ENCODE measurements around the gene DCAKD.
"Not testable (repeated sequence)": the region's sequence is repeated elsewhere in the genome, so short reads cannot be mapped to it uniquely, and the experiment has no call there.

DCAKD gene

DNA sequence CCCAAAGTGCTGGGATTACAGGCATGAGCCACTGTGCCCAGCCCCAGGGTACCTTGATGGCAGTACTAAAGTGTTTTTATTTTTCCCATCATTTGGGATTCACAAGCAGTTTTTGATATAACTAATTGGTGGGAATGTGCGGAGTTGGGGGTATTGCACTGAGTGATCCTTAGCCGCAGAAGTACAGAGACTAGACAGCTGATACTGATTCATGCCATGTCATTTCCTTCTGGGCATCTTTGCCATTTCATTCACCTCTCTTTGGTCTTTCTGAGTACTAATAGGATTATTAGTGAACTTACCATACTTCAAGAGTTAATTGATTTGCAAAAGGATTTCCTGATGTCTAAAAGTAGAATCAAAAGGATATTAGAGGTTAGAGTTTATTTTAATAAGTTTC is 19.4 kb upstream of the DCAKD start:
- DNase-seq (ENCODE audit: insufficient read length, low spot score) (no peak), FAIRE-seq (no peak)
- TF ChIP-seq SPI1 (IDR thresholded peaks at IDR 0.05; ENCODE audit: low read depth, low read length) (no peak), POU2F2 (IDR thresholded peaks at IDR 0.05; ENCODE audit: low read depth, low read length) (no peak), POLR2AphosphoS5 (IDR thresholded peaks at IDR 0.05; ENCODE audit: low read depth, low read length) (no peak), PAX5 (IDR thresholded peaks at IDR 0.05; ENCODE audit: insufficient read depth, low read length, severe bottlenecking) (no peak), TAF1 (IDR thresholded peaks at IDR 0.05; ENCODE audit: low read depth, low read length) (no peak), POLR2A (IDR thresholded peaks at IDR 0.05; ENCODE audit: low read depth, low read length) (no peak)

DNA sequence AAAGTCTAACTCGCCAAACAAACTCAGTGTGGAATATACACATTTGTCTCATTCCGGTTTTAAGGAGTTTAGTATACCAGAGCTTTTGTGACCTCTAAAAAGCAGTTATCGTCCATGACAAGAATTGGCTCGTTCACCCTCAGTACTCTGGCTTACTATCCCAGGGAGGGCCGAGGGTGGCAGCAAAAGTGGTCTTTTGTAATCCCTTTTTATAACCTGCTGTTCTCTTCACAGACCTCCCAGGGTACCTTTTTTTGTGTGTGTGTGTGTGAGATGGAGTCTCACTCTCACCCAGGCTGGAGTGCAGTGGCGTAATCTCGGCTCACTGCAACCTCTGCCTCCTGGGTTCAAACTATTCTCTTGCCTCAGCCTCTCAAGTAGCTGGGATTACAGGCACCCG is 18.6 kb upstream of the DCAKD start:
- TF ChIP-seq TAF1 (IDR thresholded peaks at IDR 0.05; ENCODE audit: low read depth, low read length) (no peak), POU2F2 (IDR thresholded peaks at IDR 0.05; ENCODE audit: low read depth, low read length) (no peak), SPI1 (IDR thresholded peaks at IDR 0.05; ENCODE audit: low read depth, low read length) (no peak), PAX5 (IDR thresholded peaks at IDR 0.05; ENCODE audit: insufficient read depth, low read length, severe bottlenecking) (no peak), POLR2A (IDR thresholded peaks at IDR 0.05; ENCODE audit: low read depth, low read length) (no peak), POLR2AphosphoS5 (IDR thresholded peaks at IDR 0.05; ENCODE audit: low read depth, low read length) (no peak)
- no peak for FAIRE-seq
- no peak for DNase-seq (ENCODE audit: insufficient read length, low spot score)

DNA sequence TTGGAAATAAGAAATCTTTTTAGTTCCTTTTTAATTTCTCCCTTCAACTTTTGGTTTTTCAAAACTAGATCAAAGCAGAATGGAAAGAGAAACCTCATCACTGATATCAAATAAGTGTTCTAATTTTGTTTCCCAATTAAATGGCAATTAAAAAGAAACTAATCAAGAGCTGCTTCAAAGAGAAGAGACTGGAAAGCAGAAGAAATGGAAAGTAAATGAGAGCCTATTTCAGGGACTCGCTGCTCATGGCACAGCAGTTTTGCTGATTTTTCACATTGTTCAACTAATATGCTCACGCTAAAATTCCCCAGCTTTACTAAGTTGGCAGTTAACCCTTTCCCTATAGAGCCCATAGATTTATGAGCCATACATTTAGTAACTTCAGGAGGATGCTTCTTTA is 16.2 kb upstream of the DCAKD start:
- no peak for FAIRE-seq
- DNase-seq (ENCODE audit: insufficient read length, low spot score), result no peak
- no peak for TF ChIP-seq POLR2AphosphoS5 (IDR thresholded peaks at IDR 0.05; ENCODE audit: low read depth, low read length)
- TF ChIP-seq SPI1 (IDR thresholded peaks at IDR 0.05; ENCODE audit: low read depth, low read length), result no peak
- no peak for TF ChIP-seq POLR2A (IDR thresholded peaks at IDR 0.05; ENCODE audit: low read depth, low read length)
- TF ChIP-seq PAX5 (IDR thresholded peaks at IDR 0.05; ENCODE audit: insufficient read depth, low read length, severe bottlenecking), result no peak
- no peak for TF ChIP-seq TAF1 (IDR thresholded peaks at IDR 0.05; ENCODE audit: low read depth, low read length)
- TF ChIP-seq POU2F2 (IDR thresholded peaks at IDR 0.05; ENCODE audit: low read depth, low read length), result no peak

DNA sequence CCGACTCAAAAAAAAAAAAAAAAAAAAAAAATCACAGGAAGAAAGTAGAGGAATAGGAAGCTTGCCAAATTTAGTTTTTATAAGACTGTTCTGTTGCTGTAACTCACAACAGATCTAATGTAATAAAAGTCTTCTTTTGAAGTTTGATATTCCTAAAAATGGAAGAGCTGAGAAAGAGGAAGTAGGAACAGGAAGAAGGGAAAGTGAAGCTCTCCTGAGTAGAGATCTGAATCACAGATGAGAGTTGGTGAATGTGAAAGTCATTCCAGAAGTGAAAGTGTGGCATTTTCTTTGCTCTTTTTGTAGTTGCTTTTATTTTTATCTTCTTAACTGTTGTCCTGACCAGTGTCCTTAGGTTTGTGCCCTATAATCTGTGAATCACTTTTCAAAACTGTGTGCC is 11.8 kb upstream of the DCAKD start:
- no peak for DNase-seq (ENCODE audit: insufficient read length, low spot score)
- TF ChIP-seq POU2F2 (IDR thresholded peaks at IDR 0.05; ENCODE audit: low read depth, low read length) (no peak), POLR2AphosphoS5 (IDR thresholded peaks at IDR 0.05; ENCODE audit: low read depth, low read length) (no peak), TAF1 (IDR thresholded peaks at IDR 0.05; ENCODE audit: low read depth, low read length) (no peak), SPI1 (IDR thresholded peaks at IDR 0.05; ENCODE audit: low read depth, low read length) (peak; percentile 96), PAX5 (IDR thresholded peaks at IDR 0.05; ENCODE audit: insufficient read depth, low read length, severe bottlenecking) (no peak), POLR2A (IDR thresholded peaks at IDR 0.05; ENCODE audit: low read depth, low read length) (no peak)
- no peak for FAIRE-seq

DNA sequence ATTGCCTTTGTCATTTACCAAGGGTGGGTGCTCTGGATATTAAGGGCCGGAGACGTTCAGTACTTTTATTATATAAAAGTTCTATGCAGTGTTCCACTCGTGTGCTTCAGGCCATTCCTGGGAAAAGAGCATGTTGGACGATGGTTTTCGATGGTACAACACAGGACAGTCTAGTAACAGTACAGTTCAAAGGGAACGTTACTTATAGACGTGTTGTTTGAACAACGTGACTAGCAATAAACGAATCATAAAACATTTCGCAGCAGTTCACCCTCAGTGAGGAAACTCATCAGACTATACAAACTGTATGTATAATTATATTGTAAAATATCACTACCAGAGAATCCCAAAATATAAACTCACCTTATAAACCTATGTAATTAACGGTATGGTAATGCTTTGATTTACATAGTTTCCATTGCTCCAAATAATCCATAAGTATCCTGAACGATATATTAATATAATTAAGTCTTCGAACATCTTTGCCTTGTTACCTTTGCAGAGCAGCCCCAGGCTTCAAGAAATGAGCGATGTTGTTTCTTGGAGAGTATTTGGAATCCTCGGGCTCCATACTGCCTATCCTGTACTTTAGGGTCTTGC is 10.3 kb upstream of the DCAKD start:
- peak; percentile 9 for FAIRE-seq
- no peak for DNase-seq (ENCODE audit: insufficient read length, low spot score)
- no peak for TF ChIP-seq POU2F2 (IDR thresholded peaks at IDR 0.05; ENCODE audit: low read depth, low read length)
- no peak for TF ChIP-seq POLR2AphosphoS5 (IDR thresholded peaks at IDR 0.05; ENCODE audit: low read depth, low read length)
- TF ChIP-seq TAF1 (IDR thresholded peaks at IDR 0.05; ENCODE audit: low read depth, low read length), result no peak
- TF ChIP-seq PAX5 (IDR thresholded peaks at IDR 0.05; ENCODE audit: insufficient read depth, low read length, severe bottlenecking), result no peak
- TF ChIP-seq POLR2A (IDR thresholded peaks at IDR 0.05; ENCODE audit: low read depth, low read length), result no peak; the same call in 1 of the 2 replicates
- no peak for TF ChIP-seq SPI1 (IDR thresholded peaks at IDR 0.05; ENCODE audit: low read depth, low read length)

DNA sequence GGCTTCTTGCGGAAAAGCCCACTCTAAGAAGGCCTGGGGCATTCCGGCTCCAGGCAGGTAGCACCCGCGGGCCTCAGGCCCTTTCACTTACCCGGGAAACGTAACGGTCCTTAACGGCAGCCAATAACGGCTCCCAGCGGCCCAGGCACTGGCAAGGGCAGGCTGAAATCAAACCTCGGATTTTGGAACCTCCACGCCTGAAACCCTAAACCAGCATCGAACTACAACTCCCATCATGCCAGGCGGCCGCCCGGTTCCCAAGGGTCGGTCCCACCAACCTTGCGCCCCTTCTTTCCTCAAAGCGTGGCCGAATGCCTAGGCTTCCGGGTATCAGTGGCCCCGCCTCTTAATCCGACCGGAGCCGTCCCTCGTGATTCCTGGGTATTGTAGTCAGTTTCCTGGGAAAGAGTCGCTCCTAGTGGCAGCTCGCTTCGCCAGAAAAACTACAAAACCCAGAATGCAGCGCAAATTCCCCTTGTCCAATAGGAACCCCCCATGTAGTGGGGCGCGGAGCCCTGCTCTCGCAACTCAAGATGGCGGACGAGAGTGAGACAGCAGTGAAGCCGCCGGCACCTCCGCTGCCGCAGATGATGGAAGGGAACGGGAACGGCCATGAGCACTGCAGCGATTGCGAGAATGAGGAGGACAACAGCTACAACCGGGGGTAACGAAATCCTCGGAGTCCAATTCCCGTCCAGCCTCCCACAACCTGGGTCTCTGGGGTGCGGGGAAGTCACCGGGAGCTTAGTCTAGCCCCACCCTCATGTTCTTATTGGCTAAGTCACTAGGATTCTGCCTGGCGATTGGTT is 9.6 kb upstream of the DCAKD start, which contains the start of gene NMT1:
Gene NMT1, plus strand, starts transcription at position 521 of the 809 bp plus-strand sequence. Its CDS starts 13 bp downstream, at position 534.
- TF ChIP-seq POLR2AphosphoS5 (IDR thresholded peaks at IDR 0.05; ENCODE audit: low read depth, low read length), result peak; percentile 92
- peak; percentile 100 for TF ChIP-seq TAF1 (IDR thresholded peaks at IDR 0.05; ENCODE audit: low read depth, low read length)
- TF ChIP-seq POU2F2 (IDR thresholded peaks at IDR 0.05; ENCODE audit: low read depth, low read length), result peak; percentile 77
- TF ChIP-seq POLR2A (IDR thresholded peaks at IDR 0.05; ENCODE audit: low read depth, low read length), result peak; percentile 90
- TF ChIP-seq PAX5 (IDR thresholded peaks at IDR 0.05; ENCODE audit: insufficient read depth, low read length, severe bottlenecking), result peak; percentile 1
- peak; percentile 28 for TF ChIP-seq SPI1 (IDR thresholded peaks at IDR 0.05; ENCODE audit: low read depth, low read length)
- peak; percentile 81 for DNase-seq (ENCODE audit: insufficient read length, low spot score)
- FAIRE-seq, result peak; percentile 81

DNA sequence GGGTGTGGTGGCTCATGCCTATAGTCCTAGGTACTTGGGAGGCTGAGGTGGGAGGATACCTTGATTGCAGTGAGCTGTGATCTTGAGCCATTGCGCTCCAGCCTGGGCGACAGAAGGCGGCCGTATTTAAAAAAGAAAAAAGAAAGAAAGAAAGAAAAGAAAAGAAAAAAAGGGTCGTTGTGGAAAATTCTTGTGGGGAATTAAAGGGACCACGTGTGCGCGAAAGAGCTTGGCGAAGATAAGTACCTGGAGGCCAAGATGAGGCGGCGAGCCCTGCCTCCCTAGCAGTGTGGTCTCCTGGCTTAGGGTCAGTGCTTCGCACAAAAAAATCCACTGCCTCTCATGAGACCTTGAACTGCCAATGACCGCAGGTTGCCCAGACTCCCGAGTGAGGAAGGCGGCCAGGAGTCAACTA is 9.0 kb upstream of the DCAKD start:
- DNase-seq (ENCODE audit: insufficient read length, low spot score) (no peak), FAIRE-seq (no peak)
- no peak for TF ChIP-seq TAF1 (IDR thresholded peaks at IDR 0.05; ENCODE audit: low read depth, low read length)
- TF ChIP-seq POU2F2 (IDR thresholded peaks at IDR 0.05; ENCODE audit: low read depth, low read length), result no peak
- no peak for TF ChIP-seq POLR2AphosphoS5 (IDR thresholded peaks at IDR 0.05; ENCODE audit: low read depth, low read length)
- no peak for TF ChIP-seq SPI1 (IDR thresholded peaks at IDR 0.05; ENCODE audit: low read depth, low read length)
- no peak for TF ChIP-seq PAX5 (IDR thresholded peaks at IDR 0.05; ENCODE audit: insufficient read depth, low read length, severe bottlenecking)
- no peak for TF ChIP-seq POLR2A (IDR thresholded peaks at IDR 0.05; ENCODE audit: low read depth, low read length)

DNA sequence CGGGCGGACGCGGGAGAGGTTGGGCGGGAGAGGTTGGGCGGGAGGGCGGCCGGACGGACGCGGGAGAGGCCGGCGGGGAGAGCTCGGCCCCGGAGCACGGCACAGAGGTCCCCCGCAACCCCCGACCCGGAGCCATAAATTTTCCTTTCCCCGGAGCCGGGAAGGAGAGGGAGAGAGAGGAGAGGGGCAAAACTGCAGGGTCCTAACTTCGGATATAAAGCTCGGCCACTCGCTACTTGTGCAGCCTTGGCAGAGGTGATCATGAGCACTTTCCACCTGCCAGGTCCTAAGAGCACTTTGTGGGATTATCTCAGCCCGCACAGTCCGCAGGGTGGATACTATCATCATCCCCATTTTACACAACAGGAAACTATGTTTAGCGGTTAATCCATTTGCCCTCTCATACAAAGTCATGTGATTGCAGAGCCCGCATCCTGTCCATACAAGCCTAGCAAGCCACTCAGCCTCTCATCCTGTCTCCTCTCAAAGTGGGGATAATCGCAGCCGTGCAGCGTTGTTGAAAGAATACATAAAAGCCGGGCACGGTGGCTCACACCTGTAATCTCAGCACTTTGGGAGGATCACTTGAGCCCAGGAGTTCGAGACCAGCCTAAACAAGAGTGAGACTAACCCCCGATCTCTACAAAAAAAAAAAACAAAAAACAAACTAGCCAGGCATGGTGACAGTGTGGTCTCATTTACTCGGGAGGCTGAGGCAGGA is 780 bp upstream of the DCAKD start:
- FAIRE-seq (peak; percentile 48), DNase-seq (ENCODE audit: insufficient read length, low spot score) (no peak)
- TF ChIP-seq PAX5 (IDR thresholded peaks at IDR 0.05; ENCODE audit: insufficient read depth, low read length, severe bottlenecking), result no peak
- TF ChIP-seq POLR2A (IDR thresholded peaks at IDR 0.05; ENCODE audit: low read depth, low read length), result peak; percentile 28; the same call in 1 of the 2 replicates
- no peak for TF ChIP-seq POU2F2 (IDR thresholded peaks at IDR 0.05; ENCODE audit: low read depth, low read length)

DNA sequence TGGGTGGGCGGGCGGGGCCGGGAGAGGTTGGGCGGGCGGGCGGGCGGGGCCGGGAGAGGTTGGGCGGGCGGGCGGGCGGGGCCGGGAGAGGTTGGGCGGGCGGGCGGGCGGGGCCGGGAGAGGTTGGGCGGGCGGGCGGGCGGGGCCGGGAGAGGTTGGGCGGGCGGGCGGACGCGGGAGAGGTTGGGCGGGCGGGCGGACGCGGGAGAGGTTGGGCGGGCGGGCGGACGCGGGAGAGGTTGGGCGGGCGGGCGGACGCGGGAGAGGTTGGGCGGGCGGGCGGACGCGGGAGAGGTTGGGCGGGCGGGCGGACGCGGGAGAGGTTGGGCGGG is 254 bp upstream of the DCAKD start:
- not testable (repeated sequence) for FAIRE-seq; DNase-seq (ENCODE audit: insufficient read length, low spot score)

Data from GM12891 (cell line).